HCT116 (cell line): ENCODE results near the gene KLHDC10. TPM values are rescaled to one million over a fixed set of nuclear protein-coding genes. Genes with fewer than 3 reads are reported as not detected.

Source experiments
- ATAC-seq: fragments of 200-7000 bp; cut with Tn5 transposase; 2 replicates; pipeline ENCODE4 v1.9.1; 2020; ENCODE audit warnings: mild to moderate bottlenecking, moderate library complexity
- BruUV-seq: library from RNA; stranded (reverse); fragments of 400-500 nt; replicated peaks from 2 replicates; lab custom pipeline; 2021; lab: Mats Ljungman, UMichigan
- CTCF ChIA-PET: fragments of 300-600 bp; sonication (Branson Sonifier 250); formaldehyde crosslinking; loops from one replicate; lab custom pipeline; 2021; ENCODE audit warnings: antibody characterized with exemption; lab: Charles Lee
- POLR2A ChIA-PET: fragments of 300-600, 350-600 bp; sonication (Branson Sonifier 250); formaldehyde crosslinking; loops from one replicate; lab custom pipeline; 2021; ENCODE audit warnings: antibody characterized with exemption; lab: Charles Lee
- RAD21 ChIA-PET, 2 experiments: fragments of 300-600 bp; sonication (Branson Sonifier 250); formaldehyde crosslinking; loops; one replicate each; lab custom pipeline; 2023; ENCODE audit warnings: low total read pairs in 2 of 2; ENCODE audit not compliant: uncharacterized antibody in 2 of 2, unreplicated experiment in 2 of 2, low non-redundant PET in 1 of 2; lab: Charles Lee
- DNase-seq: peaks from one replicate; pipeline ENCODE4 v3.0.0-alpha.2; 2010; ENCODE audit warnings: low read depth, low spot score
- H2AFZ ChIP-seq: fragments of 200-600 bp; shearing (Covaris generic), sonication (generic); 2 replicates; pipeline ENCODE4 v1.6.1; 2017; ENCODE audit warnings: low read depth, mixed run types, mixed read lengths, antibody characterized with exemption, low read length; ENCODE audit not compliant: poor library complexity, severe bottlenecking
- H3K27ac ChIP-seq: 2 replicates; pipeline ENCODE4 v1.5.1; 2012; ENCODE audit warnings: low read depth, low read length
- H3K27me3 ChIP-seq: fragments of 200-600 bp; sonication (generic); 2 replicates; pipeline ENCODE4 v1.6.1; 2016; ENCODE audit warnings: mixed run types, low read length, mixed read lengths; ENCODE audit not compliant: insufficient read depth
- H3K36me3 ChIP-seq, 2 experiments: fragments of 200-500 bp in 1 of 2; fragments of 200-600 bp in 1 of 2; sonication (Bioruptor generic) in 1 of 2; sonication (generic) in 1 of 2; 2 replicates each; pipeline versions ENCODE4 v1.5.1 to v1.6.1; 2014 to 2016; ENCODE audit warnings: low read length in 2 of 2, inconsistent platforms in 1 of 2, mixed read lengths in 1 of 2, mixed run types in 1 of 2; ENCODE audit not compliant: insufficient read depth in 2 of 2, control insufficient read depth in 1 of 2
- H3K4me1 ChIP-seq, 2 experiments: fragments of 200-600 bp in 1 of 2; sonication (generic) in 1 of 2; 2 replicates each; pipeline versions ENCODE4 v1.5.1 to v1.6.1; 2012 to 2017; ENCODE audit warnings: low read length in 2 of 2, inconsistent platforms in 1 of 2, mild to moderate bottlenecking in 1 of 2, mixed read lengths in 1 of 2, mixed run types in 1 of 2, moderate library complexity in 1 of 2; ENCODE audit not compliant: insufficient read depth in 2 of 2, control insufficient read depth in 1 of 2
- H3K4me2 ChIP-seq: fragments of 200-600 bp; sonication (generic); 2 replicates; pipeline ENCODE4 v1.6.1; 2017; ENCODE audit warnings: mixed run types, low read length, mixed read lengths
- H3K4me3 ChIP-seq, 2 experiments: fragments of 200-600 bp in 1 of 2; sonication (generic) in 1 of 2; replicated peaks in 1 of 2; 2 replicates each; pipeline ENCODE4 v1.5.1; 2011 to 2016; ENCODE audit warnings: low read length in 2 of 2, control low read depth in 1 of 2, low read depth in 1 of 2, mild to moderate bottlenecking in 1 of 2, mixed read lengths in 1 of 2, mixed run types in 1 of 2
- H3K79me2 ChIP-seq: fragments of 200-600 bp; sonication (generic); 2 replicates; pipeline ENCODE4 v1.6.1; 2017; ENCODE audit warnings: mild to moderate bottlenecking, mixed run types, low read length, moderate library complexity, mixed read lengths; ENCODE audit not compliant: insufficient read depth
- H3K9ac ChIP-seq: fragments of 200-600 bp; sonication (generic); 2 replicates; pipeline ENCODE4 v1.6.1; 2016; ENCODE audit warnings: low read length, mixed read lengths
- H3K9me2 ChIP-seq: fragments of 200-600 bp; sonication (generic), shearing (Covaris generic); 2 replicates; pipeline ENCODE4 v1.6.1; 2017; ENCODE audit warnings: mixed run types, mild to moderate bottlenecking, moderate library complexity; ENCODE audit not compliant: insufficient read depth
- H3K9me3 ChIP-seq, 2 experiments: fragments of 200-500 bp in 1 of 2; fragments of 200-600 bp in 1 of 2; sonication (Bioruptor generic) in 1 of 2; sonication (generic) in 1 of 2; 2 replicates each; pipeline ENCODE4 v1.6.1; 2014 to 2017; ENCODE audit warnings: low read length in 2 of 2, mixed read lengths in 2 of 2, inconsistent platforms in 1 of 2, low read depth in 1 of 2, mild to moderate bottlenecking in 1 of 2, mixed run types in 1 of 2, moderate library complexity in 1 of 2; ENCODE audit not compliant: control insufficient read depth in 1 of 2, insufficient read depth in 1 of 2
- H4K20me1 ChIP-seq: fragments of 200-600 bp; sonication (generic), shearing (Covaris generic); 2 replicates; pipeline ENCODE4 v1.6.1; 2017; ENCODE audit warnings: mixed run types, mild to moderate bottlenecking, moderate library complexity; ENCODE audit not compliant: insufficient read depth
- CBX3 ChIP-seq: IDR thresholded peaks from 2 replicates; pipeline ENCODE4 v1.6.1; 2012; ENCODE audit warnings: low read depth
- CEBPB ChIP-seq: IDR thresholded peaks from 2 replicates; pipeline ENCODE4 v1.6.1; 2012; ENCODE audit warnings: low read depth
- ELF1 ChIP-seq: IDR thresholded peaks from 2 replicates; pipeline ENCODE4 v1.6.1; 2012; ENCODE audit warnings: low read depth, borderline replicate concordance
- EZH2 ChIP-seq: fragments of 200-600 bp; sonication (generic); IDR thresholded peaks from 2 replicates; pipeline ENCODE4 v1.6.1; 2017; ENCODE audit warnings: antibody characterized with exemption, mixed run types
- EZH2phosphoT487 ChIP-seq: fragments of 200-600 bp; IDR thresholded peaks from 2 replicates; pipeline ENCODE4 v1.6.1; 2018; ENCODE audit warnings: antibody characterized with exemption, borderline replicate concordance
- FOSL1 ChIP-seq: IDR thresholded peaks from 2 replicates; pipeline ENCODE4 v1.6.1; 2012; ENCODE audit warnings: low read depth
- SIN3A ChIP-seq: IDR thresholded peaks from 2 replicates; pipeline ENCODE4 v1.6.1; 2012; ENCODE audit warnings: low read depth
- SP1 ChIP-seq: IDR thresholded peaks from 2 replicates; pipeline ENCODE4 v1.6.1; 2012; ENCODE audit warnings: low read depth
- SRF ChIP-seq: IDR thresholded peaks from 2 replicates; pipeline ENCODE4 v1.6.1; 2012; ENCODE audit warnings: low read depth
- TCF7L2 ChIP-seq: IDR thresholded peaks from 2 replicates; pipeline ENCODE4 v1.7.0; 2011; ENCODE audit warnings: borderline replicate concordance, inconsistent platforms; ENCODE audit not compliant: insufficient read depth, insufficient read length; ENCODE audit errors: extremely low read depth
- YY1 ChIP-seq: IDR thresholded peaks from 2 replicates; pipeline ENCODE4 v1.6.1; 2011; ENCODE audit warnings: low read length, low read depth, moderate library complexity, mild to moderate bottlenecking; ENCODE audit not compliant: insufficient replicate concordance; ENCODE audit errors: extremely low read depth
- ZFX ChIP-seq: fragments of 450-650 bp; IDR thresholded peaks from 2 replicates; pipeline ENCODE4 v1.6.1; 2017
- ZNF274 ChIP-seq: fragments of 200-500 bp; sonication (Bioruptor generic); IDR thresholded peaks from 2 replicates; pipeline ENCODE4 v1.6.1; 2014; ENCODE audit warnings: mild to moderate bottlenecking, low read depth, low read length, inconsistent platforms
- intact Hi-C: fragments of 100-400 bp; cut with micrococcal nuclease; formaldehyde crosslinking; loops from 2 replicates; pipeline ENCODE4 v1.10.0; 2022
- total RNA-seq: library from RNA; stranded (reverse); gene quantifications from one replicate; pipeline ENCODE4 v1.2.1, GENCODE V29; 2021; ENCODE audit not compliant: unreplicated experiment
- TF ChIP-seq, protein P1 (sequence below): IDR thresholded peaks from 2 replicates; pipeline ENCODE4 v1.6.1; 2012; ENCODE audit warnings: low read depth
- TF ChIP-seq, protein P2 (sequence below): IDR thresholded peaks from 2 replicates; pipeline ENCODE4 v1.6.1; 2011; ENCODE audit warnings: mild to moderate bottlenecking, low read length, moderate library complexity; ENCODE audit not compliant: insufficient replicate concordance; ENCODE audit errors: extremely low read depth

The KLHDC10 gene
- total RNA-seq, 1 experiment from 2014 or later: 25.8 TPM

DNA sequence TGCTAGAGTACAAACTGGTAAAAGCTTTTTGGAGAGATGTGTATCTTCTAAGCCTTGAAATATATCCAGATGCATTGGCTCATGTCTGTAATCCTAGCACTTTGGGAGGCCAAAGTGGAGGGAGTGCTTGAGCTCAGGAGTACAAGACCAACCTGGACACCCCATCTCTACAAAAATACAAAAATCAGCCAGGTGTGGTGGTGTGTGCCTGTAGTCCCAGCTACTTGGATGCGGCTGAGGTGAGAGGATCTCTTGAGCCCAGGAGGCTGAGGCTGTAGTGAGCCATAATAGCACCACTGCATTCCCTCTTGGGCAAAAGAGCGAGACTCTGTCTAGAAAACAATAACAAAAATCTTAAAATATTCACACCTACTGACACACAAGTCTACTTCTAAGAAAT, 109.3 kb downstream of the KLHDC10 start:
- no peak overlapping the region for H3K4me2 ChIP-seq
- H3K9me3 ChIP-seq: no peaks in the 10 kb centered on the region
- H3K79me2 ChIP-seq: 0 out of 2 replicates have a peak, but pooled peaks cover 13% of the 10 kb centered on the region
- no peak overlapping the region for H3K9ac ChIP-seq
- ATAC-seq (no peak), DNase-seq (no peak)
- CTCF ChIA-PET: no interaction called here
- no peaks in the 10 kb centered on the region for H3K9me2 ChIP-seq
- intact Hi-C loops: no loop called here
- RAD21 ChIA-PET: no interaction called here
- POLR2A ChIA-PET: no interaction called here
- H3K4me1 ChIP-seq: no peaks in the 10 kb centered on the region
- H3K36me3 ChIP-seq: peaks cover 28 to 37% of the 10 kb centered on the region in 2 experiments; a peak in 3 of 4 replicates
- H4K20me1 ChIP-seq: peaks cover 2% of the 10 kb centered on the region; the same call in 1 of the 2 replicates
- no peak for TF ChIP-seq TCF7L2
- TF ChIP-seq, protein P1, sequence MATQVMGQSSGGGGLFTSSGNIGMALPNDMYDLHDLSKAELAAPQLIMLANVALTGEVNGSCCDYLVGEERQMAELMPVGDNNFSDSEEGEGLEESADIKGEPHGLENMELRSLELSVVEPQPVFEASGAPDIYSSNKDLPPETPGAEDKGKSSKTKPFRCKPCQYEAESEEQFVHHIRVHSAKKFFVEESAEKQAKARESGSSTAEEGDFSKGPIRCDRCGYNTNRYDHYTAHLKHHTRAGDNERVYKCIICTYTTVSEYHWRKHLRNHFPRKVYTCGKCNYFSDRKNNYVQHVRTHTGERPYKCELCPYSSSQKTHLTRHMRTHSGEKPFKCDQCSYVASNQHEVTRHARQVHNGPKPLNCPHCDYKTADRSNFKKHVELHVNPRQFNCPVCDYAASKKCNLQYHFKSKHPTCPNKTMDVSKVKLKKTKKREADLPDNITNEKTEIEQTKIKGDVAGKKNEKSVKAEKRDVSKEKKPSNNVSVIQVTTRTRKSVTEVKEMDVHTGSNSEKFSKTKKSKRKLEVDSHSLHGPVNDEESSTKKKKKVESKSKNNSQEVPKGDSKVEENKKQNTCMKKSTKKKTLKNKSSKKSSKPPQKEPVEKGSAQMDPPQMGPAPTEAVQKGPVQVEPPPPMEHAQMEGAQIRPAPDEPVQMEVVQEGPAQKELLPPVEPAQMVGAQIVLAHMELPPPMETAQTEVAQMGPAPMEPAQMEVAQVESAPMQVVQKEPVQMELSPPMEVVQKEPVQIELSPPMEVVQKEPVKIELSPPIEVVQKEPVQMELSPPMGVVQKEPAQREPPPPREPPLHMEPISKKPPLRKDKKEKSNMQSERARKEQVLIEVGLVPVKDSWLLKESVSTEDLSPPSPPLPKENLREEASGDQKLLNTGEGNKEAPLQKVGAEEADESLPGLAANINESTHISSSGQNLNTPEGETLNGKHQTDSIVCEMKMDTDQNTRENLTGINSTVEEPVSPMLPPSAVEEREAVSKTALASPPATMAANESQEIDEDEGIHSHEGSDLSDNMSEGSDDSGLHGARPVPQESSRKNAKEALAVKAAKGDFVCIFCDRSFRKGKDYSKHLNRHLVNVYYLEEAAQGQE: no peak
- no peak for TF ChIP-seq CBX3
- TF ChIP-seq ZNF274: no peak
- TF ChIP-seq ZFX: no peak
- no peak for TF ChIP-seq EZH2
- no peak for TF ChIP-seq SRF
- TF ChIP-seq SIN3A: no peak
- no peak for TF ChIP-seq CEBPB
- no peak for TF ChIP-seq FOSL1
- no peak for TF ChIP-seq EZH2phosphoT487
- no peak for TF ChIP-seq ELF1
- TF ChIP-seq, protein P2, sequence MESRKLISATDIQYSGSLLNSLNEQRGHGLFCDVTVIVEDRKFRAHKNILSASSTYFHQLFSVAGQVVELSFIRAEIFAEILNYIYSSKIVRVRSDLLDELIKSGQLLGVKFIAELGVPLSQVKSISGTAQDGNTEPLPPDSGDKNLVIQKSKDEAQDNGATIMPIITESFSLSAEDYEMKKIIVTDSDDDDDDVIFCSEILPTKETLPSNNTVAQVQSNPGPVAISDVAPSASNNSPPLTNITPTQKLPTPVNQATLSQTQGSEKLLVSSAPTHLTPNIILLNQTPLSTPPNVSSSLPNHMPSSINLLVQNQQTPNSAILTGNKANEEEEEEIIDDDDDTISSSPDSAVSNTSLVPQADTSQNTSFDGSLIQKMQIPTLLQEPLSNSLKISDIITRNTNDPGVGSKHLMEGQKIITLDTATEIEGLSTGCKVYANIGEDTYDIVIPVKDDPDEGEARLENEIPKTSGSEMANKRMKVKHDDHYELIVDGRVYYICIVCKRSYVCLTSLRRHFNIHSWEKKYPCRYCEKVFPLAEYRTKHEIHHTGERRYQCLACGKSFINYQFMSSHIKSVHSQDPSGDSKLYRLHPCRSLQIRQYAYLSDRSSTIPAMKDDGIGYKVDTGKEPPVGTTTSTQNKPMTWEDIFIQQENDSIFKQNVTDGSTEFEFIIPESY: no peak
- no peak for TF ChIP-seq SP1
- no peak for TF ChIP-seq YY1
- no peak overlapping the region for H3K4me3 ChIP-seq
- no peaks in the 10 kb centered on the region for H3K27me3 ChIP-seq
- no peak overlapping the region for H3K27ac ChIP-seq
- no peak overlapping the region for H2AFZ ChIP-seq
- no TSS peak for BruUV-seq
